OCI-LY3 (cell line): Measurements from ENCODE around the gene SYDE1.

Experiments
- EZH2phosphoT487 ChIP-seq: fragments of 200-600 bp; shearing (Covaris generic); IDR thresholded peaks from 2 replicates; pipeline ENCODE4 v1.6.1; 2018; ENCODE audit warnings: antibody characterized with exemption, mixed run types, low read depth
- TF ChIP-seq, protein P1 (sequence below): fragments of 200-600, 300-600 bp; sonication (generic); IDR thresholded peaks from 2 replicates; pipeline ENCODE4 v1.5.1; 2014; ENCODE audit warnings: antibody characterized with exemption, low read length, low read depth

DNA sequence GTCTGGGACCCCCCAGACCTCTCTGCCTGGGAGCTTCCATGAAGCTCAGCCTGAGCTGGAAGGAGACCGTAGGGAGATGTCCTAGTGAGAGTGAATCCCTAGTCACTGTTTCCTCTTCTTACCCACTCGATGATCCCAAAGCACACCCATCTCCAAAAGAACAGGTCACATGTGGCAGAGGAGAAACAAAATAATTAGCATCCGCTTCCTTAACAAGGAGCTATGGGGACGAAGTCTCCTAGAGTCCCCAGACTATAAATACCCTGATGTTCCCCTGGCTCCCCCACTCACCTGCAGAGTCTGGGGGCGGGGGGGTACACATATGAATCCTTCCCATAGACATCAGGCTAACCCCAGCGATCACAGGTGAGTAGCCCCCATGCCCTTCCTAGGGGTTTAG lies 25.3 kb upstream of the SYDE1 start, which contains the start of gene OR1I1:
- TF ChIP-seq, protein P1, sequence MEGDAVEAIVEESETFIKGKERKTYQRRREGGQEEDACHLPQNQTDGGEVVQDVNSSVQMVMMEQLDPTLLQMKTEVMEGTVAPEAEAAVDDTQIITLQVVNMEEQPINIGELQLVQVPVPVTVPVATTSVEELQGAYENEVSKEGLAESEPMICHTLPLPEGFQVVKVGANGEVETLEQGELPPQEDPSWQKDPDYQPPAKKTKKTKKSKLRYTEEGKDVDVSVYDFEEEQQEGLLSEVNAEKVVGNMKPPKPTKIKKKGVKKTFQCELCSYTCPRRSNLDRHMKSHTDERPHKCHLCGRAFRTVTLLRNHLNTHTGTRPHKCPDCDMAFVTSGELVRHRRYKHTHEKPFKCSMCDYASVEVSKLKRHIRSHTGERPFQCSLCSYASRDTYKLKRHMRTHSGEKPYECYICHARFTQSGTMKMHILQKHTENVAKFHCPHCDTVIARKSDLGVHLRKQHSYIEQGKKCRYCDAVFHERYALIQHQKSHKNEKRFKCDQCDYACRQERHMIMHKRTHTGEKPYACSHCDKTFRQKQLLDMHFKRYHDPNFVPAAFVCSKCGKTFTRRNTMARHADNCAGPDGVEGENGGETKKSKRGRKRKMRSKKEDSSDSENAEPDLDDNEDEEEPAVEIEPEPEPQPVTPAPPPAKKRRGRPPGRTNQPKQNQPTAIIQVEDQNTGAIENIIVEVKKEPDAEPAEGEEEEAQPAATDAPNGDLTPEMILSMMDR, result no peak
- no peak for TF ChIP-seq EZH2phosphoT487
